ENCODE results near the gene UTP18.
"Not testable (repeated sequence)": the region's sequence is repeated elsewhere in the genome, so short reads cannot be mapped to it uniquely, and the experiment has no call there.

UTP18 gene

GRCh38 chr17:51259564-51260236 lies 646 bp upstream of the UTP18 start, which contains the start of gene MBTD1:
Gene MBTD1, minus strand, starts transcription at chr17:51260049. Its CDS starts 34,888 bp downstream, at chr17:51225161.
- peak; percentile 97 for DNase-seq

GRCh38 chr17:51261024-51261963 lies 948 bp downstream of the UTP18 start:
- DNase-seq, result peak; percentile 42

DNA sequence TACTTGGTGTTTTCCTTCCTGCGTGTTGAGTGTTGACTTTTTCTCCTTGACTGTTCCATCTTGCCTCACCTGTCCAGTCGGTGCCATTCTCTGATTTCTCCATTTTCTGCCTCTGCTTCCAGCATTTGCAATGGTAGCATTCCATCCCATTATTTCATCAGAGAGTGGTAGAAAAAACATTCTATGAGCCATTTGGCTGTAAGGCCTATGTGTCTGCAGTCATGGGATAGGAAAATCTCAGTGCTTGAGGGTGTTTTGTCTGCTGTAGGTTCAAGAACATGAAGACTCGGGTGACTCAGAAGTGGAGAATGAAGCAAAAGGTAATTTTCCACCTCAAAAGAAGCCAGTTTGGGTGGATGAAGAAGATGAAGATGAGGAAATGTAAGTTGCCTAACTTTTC lies 2.7 kb downstream of the UTP18 start:
- no peak for DNase-seq

- not testable (repeated sequence) for DNase-seq
Measured at GRCh38 chr17:51264466-51264865, 4.1 kb downstream of the UTP18 start.

DNA sequence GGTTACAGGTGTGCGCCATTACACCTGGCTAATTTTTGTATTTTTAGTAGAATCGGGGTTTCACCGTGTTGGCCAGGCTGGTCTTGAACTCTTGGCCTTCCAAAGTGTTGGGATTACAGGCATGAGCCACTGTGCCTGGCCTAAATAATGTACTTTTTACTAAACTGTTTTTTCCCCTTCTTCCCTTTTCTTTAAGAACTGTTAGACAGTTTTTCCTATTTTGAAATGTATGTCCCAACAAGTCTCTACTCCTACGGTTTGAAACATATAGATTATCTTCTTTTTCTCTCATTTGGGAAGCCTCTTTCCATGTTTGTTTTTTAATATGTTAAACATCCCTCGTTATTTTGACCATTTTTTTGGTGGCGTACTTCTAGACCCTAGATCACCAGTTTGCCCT lies 9.6 kb downstream of the UTP18 start:
- DNase-seq, result no peak

DNA sequence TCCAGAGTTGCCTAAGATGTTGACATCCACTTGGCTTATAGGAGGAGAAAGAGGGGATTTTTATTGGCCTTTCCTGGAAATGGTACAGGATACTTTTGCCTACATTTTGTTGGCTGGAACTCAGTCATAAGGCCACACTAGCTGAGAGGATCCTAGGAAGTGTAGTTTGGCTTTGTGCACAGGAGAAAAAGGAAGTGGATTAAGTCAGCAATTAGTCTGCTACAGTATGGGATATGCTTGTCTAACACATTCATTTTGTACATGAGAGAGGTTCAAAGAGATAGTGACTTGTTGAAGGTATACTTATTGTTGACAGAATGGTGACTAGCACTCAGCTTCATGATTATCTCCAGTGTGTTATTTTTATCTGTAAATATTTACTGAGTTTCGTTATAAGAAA lies 10.3 kb downstream of the UTP18 start:
- no peak for DNase-seq

GRCh38 chr17:51272812-51273211 lies 12.5 kb downstream of the UTP18 start:
- DNase-seq, result no peak

DNA sequence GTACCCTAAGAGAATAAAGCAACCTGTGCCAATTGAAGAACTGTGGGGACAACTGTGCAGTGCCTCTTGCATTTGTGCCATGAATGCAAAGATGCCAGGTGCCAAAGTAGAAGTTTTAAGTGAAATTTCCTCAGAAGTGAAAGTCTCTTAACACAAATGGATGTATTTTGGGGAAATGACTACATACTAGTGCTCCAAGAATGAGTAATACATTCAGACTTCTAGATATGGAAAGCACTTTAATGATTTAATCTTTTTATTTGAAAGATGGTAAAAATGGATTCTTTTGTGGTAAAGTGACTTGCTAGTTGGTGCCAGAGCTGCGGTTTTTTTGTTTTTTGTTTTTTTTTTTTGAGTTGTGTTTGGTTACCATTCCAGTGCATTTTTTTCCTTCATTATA lies 15.0 kb downstream of the UTP18 start:
- peak; percentile 89 for DNase-seq

- no peak for DNase-seq
Measured at GRCh38 chr17:51279183-51279582, 18.8 kb downstream of the UTP18 start.

GRCh38 chr17:51287412-51287811 lies 27.1 kb downstream of the UTP18 start:
- no peak for DNase-seq

DNA sequence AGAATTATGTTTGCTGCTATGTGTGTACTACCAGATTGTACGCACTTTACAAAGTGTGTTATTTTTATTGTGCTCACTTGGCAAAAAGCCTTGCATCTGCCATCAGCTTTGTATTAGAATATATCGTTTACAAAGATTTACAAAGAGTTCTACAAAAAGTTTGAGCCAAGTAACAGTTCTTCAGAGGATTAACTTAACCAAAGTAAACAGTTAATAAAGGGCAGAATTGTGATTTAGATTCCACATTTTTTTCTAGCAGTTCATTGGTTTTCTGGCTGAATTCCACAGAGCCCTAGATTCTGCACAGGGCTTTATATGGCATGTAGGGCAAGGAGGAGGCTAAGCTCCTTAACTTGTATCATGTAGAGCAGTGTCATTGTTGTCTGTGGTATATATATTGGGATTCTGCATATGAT lies 29.4 kb downstream of the UTP18 start:
- DNase-seq, result peak; percentile 38

DNA sequence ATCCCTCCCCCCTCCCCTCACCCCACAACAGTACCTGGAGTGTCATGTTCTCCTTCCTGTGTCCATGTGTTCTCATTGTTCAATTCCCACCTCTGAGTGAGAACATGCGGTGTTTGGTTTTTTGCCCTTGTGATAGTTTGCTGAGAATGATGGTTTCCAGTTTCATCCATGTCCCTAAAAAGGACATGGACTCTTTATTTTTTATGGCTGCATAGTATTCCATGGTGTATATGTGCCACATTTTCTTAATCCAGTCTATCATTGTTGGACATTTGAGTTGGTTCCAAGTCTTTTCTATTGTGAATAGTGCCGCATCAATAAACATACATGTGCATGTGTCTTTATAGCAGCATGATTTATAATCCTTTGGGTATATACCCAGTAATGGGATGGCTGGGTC lies 34.0 kb downstream of the UTP18 start:
- not testable (repeated sequence) for DNase-seq

- peak; percentile 53 for DNase-seq
Measured at GRCh38 chr17:51298508-51299371, 38.4 kb downstream of the UTP18 start.

GRCh38 chr17:51299859-51300258 lies 39.5 kb downstream of the UTP18 start:
- DNase-seq, result no peak

DNA sequence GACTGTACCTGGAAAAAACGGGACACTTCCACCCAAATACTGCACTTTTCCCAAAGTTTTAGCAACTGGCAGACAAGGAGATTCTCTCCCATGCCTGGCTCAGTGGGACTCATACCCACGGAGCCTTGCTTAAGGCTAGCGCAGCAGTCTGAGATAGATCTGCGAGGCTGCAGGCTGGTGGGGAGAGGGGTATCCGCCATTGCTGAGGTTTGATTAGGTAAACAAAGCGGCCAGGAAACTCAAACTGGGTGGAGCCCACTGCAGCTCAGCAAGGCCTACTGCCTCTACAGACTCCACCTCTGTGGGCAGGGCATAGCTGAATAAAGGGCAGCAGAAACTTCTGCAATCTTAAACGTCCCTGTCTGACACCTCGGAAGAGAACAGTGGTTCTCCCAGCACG lies 44.8 kb downstream of the UTP18 start:
- DNase-seq, result no peak

GRCh38 chr17:51312003-51312402 lies 51.7 kb downstream of the UTP18 start:
- DNase-seq, result not testable (repeated sequence)

GRCh38 chr17:51319186-51319585 lies 58.8 kb downstream of the UTP18 start:
- no peak for DNase-seq

- peak; percentile 15 for DNase-seq
Measured at GRCh38 chr17:51322390-51323029, 62.2 kb downstream of the UTP18 start.

DNA sequence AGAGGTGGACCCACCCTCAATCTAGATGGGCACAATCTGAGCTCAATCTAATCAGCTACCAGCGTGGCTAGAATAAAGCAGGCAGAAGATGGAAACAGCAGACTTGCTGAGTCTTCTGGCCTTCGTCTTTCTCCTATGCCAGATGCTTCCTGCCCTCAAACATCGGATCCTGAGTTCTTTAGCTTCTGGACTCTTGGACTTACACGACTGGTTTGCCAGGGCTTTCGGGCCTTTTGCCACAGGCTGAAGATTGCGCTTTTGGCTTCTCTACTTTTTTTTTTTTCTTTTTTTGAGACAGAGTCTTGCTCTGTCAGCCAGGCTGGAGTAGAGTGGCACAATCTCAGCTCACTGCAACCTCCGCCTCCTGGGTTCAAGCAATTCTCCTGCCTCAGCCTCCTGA lies 65.1 kb downstream of the UTP18 start:
- DNase-seq, result no peak

- DNase-seq, result not testable (repeated sequence)
Measured at GRCh38 chr17:51330861-51331503, 70.6 kb downstream of the UTP18 start.

GRCh38 chr17:51335006-51335590 lies 74.8 kb downstream of the UTP18 start:
- no peak for DNase-seq

Measured in fibroblast of skin of back (primary cell).